ENCODE results near the gene RPS15A.
A peak's percentile ranks its signal among the peaks of the same experiment; 100 is the strongest.
"Not testable (repeated sequence)": the region's sequence is repeated elsewhere in the genome, so short reads cannot be mapped to it uniquely, and the experiment has no call there.

Gene RPS15A

DNA sequence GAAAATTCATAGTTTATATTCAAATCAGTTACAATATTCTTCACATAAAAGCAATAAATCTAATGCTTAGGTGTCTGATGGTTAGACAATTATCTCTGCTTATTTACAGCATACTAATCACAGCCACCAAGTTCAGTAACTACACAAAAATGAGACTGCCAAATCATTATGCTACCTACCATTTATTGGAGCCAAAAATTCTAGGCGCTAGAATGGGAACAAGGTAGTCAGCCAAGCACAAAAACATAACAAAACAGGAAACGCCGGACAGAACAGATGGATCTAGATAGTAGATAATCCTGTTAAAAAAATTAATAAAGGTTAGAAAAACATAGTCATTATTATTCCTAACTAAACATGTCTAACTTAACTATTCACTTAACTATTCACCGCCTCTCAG lies 7.6 kb upstream of the RPS15A start:
- DNase-seq: no peak

DNA sequence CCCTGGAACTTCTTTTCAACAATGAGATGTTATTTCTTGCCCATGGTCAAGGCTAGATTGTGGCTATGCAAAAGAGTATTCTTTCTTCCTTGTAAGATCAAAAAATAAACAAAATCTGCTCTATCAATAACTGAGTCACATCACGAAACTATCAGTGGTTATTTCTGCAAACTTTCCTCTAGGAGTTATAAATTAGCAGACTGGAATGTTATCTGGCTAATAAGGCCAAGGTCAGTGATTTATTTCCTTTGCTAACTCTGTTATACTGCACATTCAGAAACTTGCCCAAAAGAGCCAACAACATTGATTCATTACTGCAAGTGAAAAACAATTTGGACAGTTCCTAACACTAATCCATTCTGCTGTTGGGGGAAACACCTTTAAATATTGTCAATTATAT lies 6.2 kb upstream of the RPS15A start:
- no peak for DNase-seq

DNA sequence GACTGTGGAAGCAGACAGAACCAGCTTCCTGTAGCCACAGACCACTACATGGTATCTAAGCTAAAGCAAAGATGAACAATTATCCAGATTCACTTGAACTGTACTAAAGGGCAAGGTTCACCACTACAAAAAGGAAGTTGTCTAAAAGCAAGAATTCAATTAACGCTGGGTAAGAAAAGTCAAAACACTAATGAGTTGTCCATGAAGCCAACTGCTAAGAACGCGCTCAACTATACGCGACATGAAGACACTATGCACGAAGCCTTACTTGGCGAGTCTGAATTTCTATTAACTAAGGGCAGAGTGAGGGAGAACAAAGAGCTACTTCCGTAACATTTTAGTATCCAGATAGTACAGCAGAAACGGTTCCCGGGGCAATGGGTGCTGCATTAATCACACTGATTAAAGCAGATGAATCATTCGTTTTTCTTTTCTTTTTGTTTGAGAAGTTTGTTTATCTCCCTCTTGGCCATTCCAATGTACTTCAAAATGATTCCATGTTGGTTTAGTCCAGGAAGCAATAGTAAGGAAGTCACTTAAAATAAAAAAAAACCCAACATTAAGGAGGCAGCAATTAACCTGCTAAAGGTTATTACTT lies 2.8 kb upstream of the RPS15A start:
- DNase-seq: no peak

- no peak for DNase-seq
Measured at GRCh38 chr16:18789515-18789849, 652 bp downstream of the RPS15A start.

GRCh38 chr16:18788828-18789514 lies 1.2 kb downstream of the RPS15A start:
- no peak for DNase-seq

DNA sequence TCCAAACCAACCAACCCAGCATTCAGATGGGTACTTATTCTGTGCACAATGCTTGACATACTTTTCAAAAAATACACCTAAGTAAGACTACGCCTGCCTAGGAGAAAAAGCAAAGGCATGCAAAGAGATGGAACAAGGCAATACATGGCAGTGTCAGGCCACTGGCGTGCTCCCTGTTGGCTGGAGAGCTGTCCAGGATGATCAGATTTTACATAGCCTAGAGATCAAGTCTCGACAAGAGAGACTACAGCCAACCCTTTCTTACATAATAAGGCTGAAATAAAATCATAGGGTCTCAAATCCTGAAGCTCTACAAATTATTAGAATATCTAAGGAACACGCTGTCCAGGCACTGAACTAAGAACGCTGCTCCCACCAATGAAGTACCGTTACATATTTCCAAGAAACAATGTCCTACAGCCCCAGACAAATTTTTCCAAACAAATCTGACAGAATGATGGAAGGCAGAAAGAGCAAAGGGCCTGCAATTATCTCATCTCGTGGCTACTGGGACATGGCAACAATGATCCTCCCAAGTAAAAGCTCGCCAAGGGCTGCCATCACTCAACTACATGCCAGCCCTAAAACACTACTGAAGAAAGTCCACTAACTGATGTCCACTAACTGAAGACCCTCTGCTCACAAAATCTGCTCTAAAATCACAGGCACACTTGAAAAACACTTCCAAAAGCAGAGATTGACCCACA lies 5.1 kb downstream of the RPS15A start:
- DNase-seq: no peak

GRCh38 chr16:18783430-18784341 lies 6.4 kb downstream of the RPS15A start:
- no peak for DNase-seq

DNA sequence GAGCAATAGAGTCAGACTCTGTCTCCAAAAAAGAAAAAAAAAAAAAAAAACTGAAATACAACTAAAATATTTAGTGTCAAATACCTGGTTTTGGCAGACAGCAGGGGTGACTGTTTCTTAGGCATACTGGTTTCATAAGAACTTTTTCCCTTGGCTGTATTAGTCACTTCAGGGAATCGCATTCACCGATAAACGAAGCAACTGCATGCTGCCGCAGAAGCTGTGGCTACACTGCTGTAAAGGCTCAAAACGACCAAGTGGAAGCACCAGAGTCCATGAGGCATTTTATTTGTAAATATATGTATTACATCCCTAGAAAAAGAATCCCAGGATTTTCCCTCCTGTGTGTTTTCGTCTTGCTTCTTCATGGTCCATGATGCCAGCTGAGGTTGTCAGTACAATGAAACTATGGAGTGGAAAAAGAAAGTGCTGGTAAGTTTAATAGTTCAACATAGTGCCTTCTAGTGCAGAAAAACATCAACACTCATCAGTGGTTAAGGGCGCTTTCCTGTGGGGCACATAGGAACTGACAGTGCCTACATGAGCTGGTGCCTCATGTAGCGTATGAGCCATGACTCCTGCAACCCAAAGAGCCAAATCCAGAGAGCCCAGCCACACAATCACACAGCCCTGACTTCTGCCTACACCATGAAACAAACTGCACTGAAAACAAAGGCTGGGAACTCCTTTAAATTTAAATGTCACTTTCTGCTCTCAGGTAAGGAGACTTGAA lies 7.3 kb downstream of the RPS15A start:
- DNase-seq: no peak

- not testable (repeated sequence) for DNase-seq
Measured at GRCh38 chr16:18781232-18781631, 8.9 kb downstream of the RPS15A start.

DNA sequence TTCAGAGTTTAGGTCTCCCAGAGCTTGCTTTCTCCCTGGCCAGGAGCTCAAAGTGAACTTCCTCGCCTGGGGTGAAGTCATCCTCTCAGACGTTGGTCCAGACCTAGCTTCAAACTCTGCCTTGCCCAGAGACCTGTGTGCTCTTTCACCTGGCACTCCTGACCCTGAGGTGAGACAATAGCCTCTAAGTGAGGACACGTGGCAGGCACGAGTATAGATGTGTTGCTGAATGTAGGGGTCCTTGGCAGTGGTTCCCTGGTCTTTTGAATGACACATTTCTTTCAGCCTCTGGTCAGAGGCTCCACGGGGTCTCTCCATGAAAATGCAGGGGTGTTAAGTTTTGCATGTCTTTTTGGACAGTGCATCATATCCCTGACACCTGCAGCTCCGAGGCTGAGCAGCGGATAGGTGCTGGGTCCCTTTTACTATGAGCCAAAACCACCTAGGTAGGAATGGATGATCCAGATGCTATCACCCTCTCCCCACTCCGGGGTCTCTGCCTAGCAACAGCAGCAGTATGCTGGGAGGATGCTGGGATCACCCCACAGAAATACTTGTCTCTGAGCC lies 9.6 kb downstream of the RPS15A start:
- DNase-seq: not testable (repeated sequence)

DNA sequence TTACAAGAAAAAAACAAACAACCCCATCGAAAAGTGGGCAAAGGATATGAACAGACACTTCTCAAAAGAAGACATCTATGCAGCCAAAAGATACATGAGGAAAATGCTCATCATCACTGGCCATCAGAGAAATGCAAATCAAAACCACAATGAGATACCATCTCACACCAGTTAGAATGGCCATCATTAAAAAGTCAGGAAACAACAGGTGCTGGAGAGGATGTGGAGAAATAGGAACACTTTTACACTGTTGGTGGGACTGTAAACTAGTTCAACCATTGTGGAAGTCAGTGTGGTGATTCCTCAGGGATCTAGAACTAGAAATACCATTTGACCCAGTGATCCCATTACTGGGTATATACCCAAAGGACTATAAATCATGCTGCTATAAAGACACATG lies 12.5 kb downstream of the RPS15A start:
- DNase-seq: not testable (repeated sequence)

- DNase-seq: not testable (repeated sequence)
Measured at GRCh38 chr16:18776334-18776733, 13.8 kb downstream of the RPS15A start.

DNA sequence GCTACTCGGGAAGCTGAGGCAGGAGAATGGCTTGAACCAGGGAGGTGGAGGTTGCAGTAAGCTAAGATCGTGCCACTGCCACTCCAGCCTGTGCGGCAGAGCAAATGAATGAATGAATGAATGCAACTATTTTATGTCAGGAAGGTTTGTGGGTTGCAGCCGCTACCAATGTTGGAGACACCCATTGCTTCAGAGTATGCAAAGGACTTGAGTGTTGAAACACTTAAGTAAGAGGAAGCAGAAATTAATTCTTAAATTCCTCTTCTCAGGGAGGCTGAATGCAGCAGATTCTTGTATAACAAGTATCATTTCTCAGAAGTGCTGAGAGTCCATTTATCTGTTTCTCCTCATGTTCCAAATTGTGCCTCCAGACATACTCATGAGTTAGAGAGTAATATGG lies 15.5 kb downstream of the RPS15A start:
- not testable (repeated sequence) for DNase-seq

- DNase-seq: not testable (repeated sequence)
Measured at GRCh38 chr16:18772171-18772570, 18.0 kb downstream of the RPS15A start.

- not testable (repeated sequence) for DNase-seq
Measured at GRCh38 chr16:18770336-18770962, 19.7 kb downstream of the RPS15A start.

DNA sequence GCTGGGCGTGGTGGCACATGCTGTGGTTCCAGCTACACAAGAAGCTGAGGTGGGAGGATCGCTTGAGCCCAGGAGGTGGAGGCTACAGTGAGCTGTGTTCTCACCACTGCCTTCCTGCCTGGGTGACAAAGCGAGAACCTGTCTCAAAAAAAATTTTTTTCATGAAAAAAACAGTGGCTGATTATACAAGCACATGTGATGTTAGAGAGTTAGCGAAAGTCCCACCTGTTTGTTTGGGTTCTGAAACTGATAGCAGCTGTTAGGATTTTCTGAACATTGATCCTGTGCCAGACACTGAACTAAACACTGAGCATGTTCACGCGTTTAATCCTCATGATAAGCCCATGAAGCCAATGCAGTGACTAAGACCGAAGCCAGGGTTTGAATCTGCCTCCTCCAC lies 22.9 kb downstream of the RPS15A start:
- DNase-seq: not testable (repeated sequence)

DNA sequence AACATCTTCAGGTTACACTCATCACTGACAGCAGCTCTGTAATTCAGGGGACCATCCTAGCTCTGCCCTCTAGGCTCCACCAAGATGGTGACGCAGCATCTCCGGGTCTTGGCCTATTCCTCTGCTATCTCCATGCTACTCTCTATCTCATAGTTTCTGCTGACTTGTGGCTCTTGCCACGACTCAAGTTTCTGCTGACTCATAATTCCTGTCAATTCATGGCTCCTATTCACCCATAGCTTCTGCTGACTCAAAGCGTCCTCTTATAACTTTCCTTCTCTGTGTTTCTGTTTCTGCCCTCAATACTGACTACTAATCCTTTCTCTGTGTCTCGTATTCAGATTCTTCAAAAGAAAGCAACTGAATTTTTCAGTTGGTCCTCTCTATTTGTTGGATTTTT lies 27.4 kb downstream of the RPS15A start:
- not testable (repeated sequence) for DNase-seq

DNA sequence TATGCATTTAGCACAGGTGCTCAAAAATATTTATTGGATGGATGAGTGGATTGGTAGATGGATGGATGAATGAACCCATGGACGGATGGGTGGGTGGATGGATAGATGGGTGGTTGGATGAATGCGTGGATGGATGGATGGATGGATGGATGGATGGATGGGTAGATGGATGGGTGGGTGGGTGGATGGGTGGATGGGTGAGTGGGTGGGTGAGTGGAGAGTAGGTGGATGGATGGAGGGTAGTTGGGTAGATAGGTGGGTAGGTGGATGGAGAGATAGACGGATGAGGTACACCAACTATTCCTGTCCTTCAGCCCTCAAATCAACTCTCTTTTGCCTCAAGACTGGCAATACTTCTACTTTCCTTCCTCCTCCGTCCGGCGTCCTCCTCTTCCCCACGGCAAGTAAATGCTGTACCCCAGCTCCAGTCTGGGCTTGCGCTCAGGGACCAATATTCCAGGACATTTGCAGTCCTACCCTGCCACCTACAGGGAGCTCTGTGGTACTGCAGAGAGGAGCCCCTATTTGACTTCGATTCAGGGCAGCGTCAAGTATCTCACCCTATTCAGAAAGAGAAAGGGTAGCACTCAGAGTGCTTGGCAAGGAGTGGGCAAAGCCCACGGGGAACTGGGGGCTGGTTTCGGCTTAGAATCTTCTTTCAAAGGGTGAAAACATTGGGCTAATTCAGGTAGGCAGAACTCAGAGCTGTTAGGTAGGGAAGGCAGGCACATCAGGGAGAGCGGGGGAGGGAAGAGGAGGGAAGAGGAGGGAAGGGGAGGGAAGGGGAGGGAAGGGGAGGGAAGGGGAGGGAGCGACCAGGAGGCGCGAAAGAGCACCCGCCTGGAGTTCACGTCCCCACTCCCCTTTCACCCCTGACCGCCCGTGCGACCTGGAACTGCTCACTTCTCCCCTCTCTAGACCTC lies 30.3 kb downstream of the RPS15A start:
- peak in 31 of 56 donors; percentile 0 to 77 (median 9) for DNase-seq
